ENCODE data around the gene TCF20. TPM values are rescaled to one million over a fixed set of nuclear protein-coding genes. Genes with fewer than 3 reads are reported as not detected.

TCF20 gene
- total and polyA plus RNA-seq, 2 donors (not counting 1 experiment from before 2014, with no cell fraction given) = 16.4 to 81.3 TPM

GRCh38 chr22:42247596-42247995, 22.9 kb downstream of the TCF20 start:
- no peak overlapping the region for H3K9ac ChIP-seq (ENCODE audit: low read length)
- H2AFZ ChIP-seq (ENCODE audit: insufficient read depth, low read depth, low read length, poor library complexity, severe bottlenecking) = no peak overlapping the region
- DNase-seq = no peak
- H3K4me3 Mint-ChIP-seq = no peak overlapping the region
- ChIA-PET CTCF (no interaction called here), POLR2A (no interaction called here)
- no peak overlapping the region for H3K27ac ChIP-seq (ENCODE audit: low read length in 2 of 2)
- no peaks in the 10 kb centered on the region for H3K9me3 Mint-ChIP-seq (ENCODE audit: insufficient read depth)
- no peak for TF ChIP-seq EZH2 (IDR thresholded peaks at IDR 0.05; ENCODE audit: borderline replicate concordance, insufficient read depth, low read depth, low read length, poor library complexity, severe bottlenecking)
- TF ChIP-seq CTCF (IDR thresholded peaks at IDR 0.05) = no peak
- H3K27ac Mint-ChIP-seq = no peak overlapping the region
- intact Hi-C loops (cut with micrococcal nuclease) = no loop called here
- H3K79me2 ChIP-seq (ENCODE audit: control insufficient read depth, insufficient read depth, low read length) = peaks cover 92% of the 10 kb centered on the region
- H3K27me3 Mint-ChIP-seq = no peaks in the 10 kb centered on the region
- peaks cover 42% of the 10 kb centered on the region for H3K4me1 Mint-ChIP-seq
- WGBS (ENCODE audit: insufficient coverage) = no CpG with 5 or more reads among the region's 3 CpGs
- no peak overlapping the region for H3K4me3 ChIP-seq (ENCODE audit: control extremely low read depth in 1 of 5, extremely low read depth in 1 of 5, insufficient read depth in 1 of 5, low read depth in 2 of 5, low read length in 4 of 5)
- no peak for ATAC-seq (ENCODE audit: low read depth)
- H3K27me3 ChIP-seq (replicated peaks in 1 of 4; ENCODE audit: control extremely low read depth in 1 of 4, control insufficient read depth in 3 of 4, insufficient read depth in 4 of 4, low read length in 3 of 4) = no peaks in the 10 kb centered on the region
- no peaks in the 10 kb centered on the region for H3K4me1 ChIP-seq (ENCODE audit: control insufficient read depth in 2 of 2, insufficient read depth in 2 of 2, low read length in 2 of 2)
- peaks cover 89% of the 10 kb centered on the region for H4K20me1 ChIP-seq (ENCODE audit: control insufficient read depth, insufficient read depth, low read length, poor library complexity, severe bottlenecking)
- no peaks in the 10 kb centered on the region for H3K9me3 ChIP-seq (ENCODE audit: control extremely low read depth in 1 of 3, control insufficient read depth in 2 of 3, insufficient read depth in 1 of 3, low read length in 2 of 3)
- no peak overlapping the region for H3K4me2 ChIP-seq (replicated peaks; ENCODE audit: low read depth, low read length, poor library complexity, severe bottlenecking)
- peaks cover 2 to 9% of the 10 kb centered on the region in 2 experiments for H3K36me3 ChIP-seq (replicated peaks in 1 of 2; ENCODE audit: control extremely low read depth in 1 of 2, control insufficient read depth in 1 of 2, extremely low read depth in 1 of 2, insufficient read depth in 2 of 2, low read length in 1 of 2)

- no peak for TF ChIP-seq CTCF (IDR thresholded peaks at IDR 0.05)
- no peak for TF ChIP-seq EZH2 (IDR thresholded peaks at IDR 0.05; ENCODE audit: borderline replicate concordance, insufficient read depth, low read depth, low read length, poor library complexity, severe bottlenecking)
- Histone ChIP-seq H3K27ac (ENCODE audit: low read length in 2 of 2) (no peak overlapping the region), H3K36me3 (replicated peaks in 1 of 2; ENCODE audit: control extremely low read depth in 1 of 2, control insufficient read depth in 1 of 2, extremely low read depth in 1 of 2, insufficient read depth in 2 of 2, low read length in 1 of 2) (peaks cover 0 to 2% of the 10 kb centered on the region in 2 experiments), H4K20me1 (ENCODE audit: control insufficient read depth, insufficient read depth, low read length, poor library complexity, severe bottlenecking) (peaks cover 82% of the 10 kb centered on the region), H3K27me3 (replicated peaks in 1 of 4; ENCODE audit: control extremely low read depth in 1 of 4, control insufficient read depth in 3 of 4, insufficient read depth in 4 of 4, low read length in 3 of 4) (no peaks in the 10 kb centered on the region), H3K79me2 (ENCODE audit: control insufficient read depth, insufficient read depth, low read length) (peaks cover 92% of the 10 kb centered on the region), H3K9me3 (ENCODE audit: control extremely low read depth in 1 of 3, control insufficient read depth in 2 of 3, insufficient read depth in 1 of 3, low read length in 2 of 3) (peaks cover 0 to 4% (median 0%) of the 10 kb centered on the region in 3 donors), H3K4me1 (ENCODE audit: control insufficient read depth in 2 of 2, insufficient read depth in 2 of 2, low read length in 2 of 2) (no peaks in the 10 kb centered on the region), H3K4me3 (ENCODE audit: control extremely low read depth in 1 of 5, extremely low read depth in 1 of 5, insufficient read depth in 1 of 5, low read depth in 2 of 5, low read length in 4 of 5) (no peak overlapping the region), H3K9ac (ENCODE audit: low read length) (no peak overlapping the region), H3K4me2 (replicated peaks; ENCODE audit: low read depth, low read length, poor library complexity, severe bottlenecking) (no peak overlapping the region), H2AFZ (ENCODE audit: insufficient read depth, low read depth, low read length, poor library complexity, severe bottlenecking) (no peak overlapping the region)
- DNase-seq = no peak
- Mint-ChIP-seq H3K9me3 (ENCODE audit: insufficient read depth) (no peaks in the 10 kb centered on the region), H3K4me1 (peaks cover 35% of the 10 kb centered on the region), H3K4me3 (no peak overlapping the region), H3K27ac (no peak overlapping the region), H3K27me3 (no peaks in the 10 kb centered on the region)
- ChIA-PET POLR2A (no interaction called here), CTCF (no interaction called here)
- ATAC-seq (ENCODE audit: low read depth) = no peak
- intact Hi-C loops (cut with micrococcal nuclease) = no loop called here
These were observed 26.7 kb downstream of the TCF20 start for GRCh38 chr22:42243802-42244060.

Measured in B cell (primary cell).